NT2/D1 (cell line): ENCODE measurements around the gene CIB4.

Experiments used
- SUZ12 ChIP-seq: IDR thresholded peaks from 2 replicates; pipeline ENCODE4 v1.6.1; 2011; ENCODE audit not compliant: insufficient read length, insufficient read depth; ENCODE audit errors: extremely low read depth
- YY1 ChIP-seq: IDR thresholded peaks from 2 replicates; pipeline ENCODE4 v1.6.1; 2011; ENCODE audit not compliant: insufficient read length, insufficient read depth
- ZNF274 ChIP-seq: IDR thresholded peaks from 2 replicates; pipeline ENCODE4 v1.6.1; 2011; ENCODE audit warnings: mild to moderate bottlenecking, low read depth, low read length

DNA sequence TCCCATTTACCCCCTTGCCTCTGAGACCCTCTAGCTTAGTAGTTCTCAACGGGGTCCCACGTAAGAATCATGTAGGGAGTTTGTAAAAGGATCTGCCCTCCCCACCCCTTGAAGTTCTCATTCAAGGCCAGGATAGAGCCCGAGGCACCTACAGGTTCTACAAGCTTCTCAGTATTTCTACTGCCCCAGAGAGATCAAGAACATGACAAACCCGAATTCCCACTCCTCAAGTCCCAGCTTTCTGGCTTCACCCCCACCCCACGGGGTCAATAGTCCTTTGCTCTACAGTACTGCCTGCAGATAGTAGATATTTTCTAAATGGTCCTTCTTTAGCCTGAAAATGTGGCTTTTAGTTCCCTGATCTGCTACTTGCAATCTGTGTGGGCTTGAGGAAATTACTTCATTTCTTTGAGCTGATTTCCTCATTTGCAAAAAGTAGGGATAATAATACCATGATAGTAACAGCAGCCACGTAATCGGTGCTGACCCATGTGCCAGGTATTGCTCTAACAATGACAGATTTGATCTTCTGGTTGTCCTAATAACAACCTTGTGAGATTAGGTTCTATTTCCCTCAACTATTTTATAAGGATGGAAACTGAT lies 7.1 kb downstream of the CIB4 start:
- TF ChIP-seq SUZ12 (no peak), YY1 (no peak), ZNF274 (no peak)
